Ectodermal cell (in vitro differentiated cells): ENCODE data around the gene DDX10.

Experiments
- H3K27ac ChIP-seq: 2 replicates; pipeline ENCODE4 v1.7.0; 2013; ENCODE audit warnings: mild to moderate bottlenecking, low read depth, low read length; ENCODE audit not compliant: insufficient read depth, poor library complexity, severe bottlenecking
- H3K27me3 ChIP-seq: 2 replicates; pipeline ENCODE4 v1.7.0; 2013; ENCODE audit warnings: mild to moderate bottlenecking, low read length; ENCODE audit not compliant: insufficient read depth, control insufficient read depth, poor library complexity, severe bottlenecking
- H3K36me3 ChIP-seq: one replicate; pipeline ENCODE4 v1.7.0; 2013; ENCODE audit warnings: low read length; ENCODE audit not compliant: control insufficient read depth, insufficient read depth
- H3K4me1 ChIP-seq: one replicate; pipeline ENCODE4 v1.7.0; 2013; ENCODE audit warnings: low read length; ENCODE audit not compliant: control insufficient read depth, insufficient read depth
- H3K4me3 ChIP-seq: 2 replicates; pipeline ENCODE4 v1.7.0; 2013; ENCODE audit warnings: low read depth, low read length, control low read depth; ENCODE audit not compliant: insufficient read depth
- H3K9me3 ChIP-seq: 2 replicates; pipeline ENCODE4 v1.7.0; 2013; ENCODE audit warnings: mild to moderate bottlenecking, low read length, moderate library complexity; ENCODE audit not compliant: control insufficient read depth
- WGBS, 2 experiments: methylation state at CpG; one replicate each; pipeline ENCODE4 v1.1.7; 2013; ENCODE audit warnings: missing lambda C conversion rate in 2 of 2; 5-methylcytosine and 5-hydroxymethylcytosine counted together

DDX10 gene

GRCh38 chr11:108836541-108836940, 171.7 kb downstream of the DDX10 start:
- 89 to 94% methylated on average over 5 to 7 of the region's 7 CpGs for WGBS, 2 experiments
- no peaks in the 10 kb centered on the region for H3K9me3 ChIP-seq
- H3K36me3 ChIP-seq = no peaks in the 10 kb centered on the region
- no peak overlapping the region for H3K4me3 ChIP-seq
- H3K27ac ChIP-seq = no peak overlapping the region
- H3K4me1 ChIP-seq = no peaks in the 10 kb centered on the region
- H3K27me3 ChIP-seq = no peaks in the 10 kb centered on the region

- no peaks in the 10 kb centered on the region for H3K27me3 ChIP-seq
- no peaks in the 10 kb centered on the region for H3K4me1 ChIP-seq
- H3K36me3 ChIP-seq = no peaks in the 10 kb centered on the region
- no peak overlapping the region for H3K27ac ChIP-seq
- 95 to 100% methylated on average over 1 to 3 of the region's 3 CpGs for WGBS, 2 experiments
- H3K4me3 ChIP-seq = no peak overlapping the region
- no peaks in the 10 kb centered on the region for H3K9me3 ChIP-seq
These were observed 173.4 kb downstream of the DDX10 start for GRCh38 chr11:108838102-108838791.

GRCh38 chr11:108838792-108839105, 173.9 kb downstream of the DDX10 start:
- Histone ChIP-seq H3K36me3 (no peaks in the 10 kb centered on the region), H3K4me3 (no peak overlapping the region), H3K27me3 (no peaks in the 10 kb centered on the region), H3K27ac (no peak overlapping the region), H3K4me1 (no peaks in the 10 kb centered on the region), H3K9me3 (no peaks in the 10 kb centered on the region)
- 100% methylated on average over 1 of the region's 1 CpG; no CpG with 5 or more reads in 1 of the 2 experiments for WGBS, 2 experiments

- Histone ChIP-seq H3K4me3 (no peak overlapping the region), H3K27ac (no peak overlapping the region), H3K9me3 (no peaks in the 10 kb centered on the region), H3K36me3 (no peaks in the 10 kb centered on the region), H3K27me3 (no peaks in the 10 kb centered on the region), H3K4me1 (no peaks in the 10 kb centered on the region)
These were observed 181.1 kb downstream of the DDX10 start for GRCh38 chr11:108846009-108846408.

GRCh38 chr11:108847298-108847990, 182.6 kb downstream of the DDX10 start:
- 98 to 100% methylated on average over 2 to 3 of the region's 3 CpGs for WGBS, 2 experiments

GRCh38 chr11:108851781-108852180, 186.9 kb downstream of the DDX10 start:
- no peak overlapping the region for H3K27ac ChIP-seq
- no peaks in the 10 kb centered on the region for H3K36me3 ChIP-seq
- H3K27me3 ChIP-seq = no peaks in the 10 kb centered on the region
- H3K9me3 ChIP-seq = no peaks in the 10 kb centered on the region
- no peak overlapping the region for H3K4me3 ChIP-seq
- peaks cover 5% of the 10 kb centered on the region for H3K4me1 ChIP-seq

More at GRCh38 chr11:108847298-108847990, 182.6 kb downstream of the DDX10 start:
- no peaks in the 10 kb centered on the region for H3K36me3 ChIP-seq
- no peaks in the 10 kb centered on the region for H3K9me3 ChIP-seq
- no peak overlapping the region for H3K27ac ChIP-seq
- no peak overlapping the region for H3K4me3 ChIP-seq
- no peaks in the 10 kb centered on the region for H3K27me3 ChIP-seq
- no peaks in the 10 kb centered on the region for H3K4me1 ChIP-seq

- no peak overlapping the region for H3K27ac ChIP-seq
- WGBS, 2 experiments = 90% methylated on average over 1 of the region's 1 CpG
- peaks cover 12% of the 10 kb centered on the region for H3K4me1 ChIP-seq
- no peaks in the 10 kb centered on the region for H3K9me3 ChIP-seq
- no peak overlapping the region for H3K4me3 ChIP-seq
- H3K27me3 ChIP-seq = no peaks in the 10 kb centered on the region
- H3K36me3 ChIP-seq = no peaks in the 10 kb centered on the region
These were observed 187.8 kb downstream of the DDX10 start for GRCh38 chr11:108852701-108853100.

- H3K36me3 ChIP-seq = no peaks in the 10 kb centered on the region
- no peak overlapping the region for H3K27ac ChIP-seq
- WGBS, 2 experiments = 80 to 100% methylated on average over 2 to 3 of the region's 4 CpGs
These were observed 188.3 kb downstream of the DDX10 start for GRCh38 chr11:108853151-108853550.

GRCh38 chr11:108853864-108854263, 189.0 kb downstream of the DDX10 start:
- no peaks in the 10 kb centered on the region for H3K36me3 ChIP-seq
- WGBS, 2 experiments = 76 to 81% methylated on average over 1 of the region's 1 CpG
- no peak overlapping the region for H3K4me3 ChIP-seq
- no peaks in the 10 kb centered on the region for H3K27me3 ChIP-seq
- peaks cover 12% of the 10 kb centered on the region for H3K4me1 ChIP-seq
- H3K9me3 ChIP-seq = no peaks in the 10 kb centered on the region
- no peak overlapping the region for H3K27ac ChIP-seq

More at GRCh38 chr11:108853151-108853550, 188.3 kb downstream of the DDX10 start:
- H3K4me1 ChIP-seq = peaks cover 12% of the 10 kb centered on the region
- no peaks in the 10 kb centered on the region for H3K9me3 ChIP-seq
- H3K27me3 ChIP-seq = no peaks in the 10 kb centered on the region
- no peak overlapping the region for H3K4me3 ChIP-seq

- Histone ChIP-seq H3K27me3 (no peaks in the 10 kb centered on the region), H3K9me3 (no peaks in the 10 kb centered on the region), H3K4me1 (peaks cover 12% of the 10 kb centered on the region), H3K27ac (no peak overlapping the region), H3K4me3 (no peak overlapping the region), H3K36me3 (no peaks in the 10 kb centered on the region)
- WGBS, 2 experiments = 94 to 100% methylated on average over 1 to 2 of the region's 2 CpGs
These were observed 189.5 kb downstream of the DDX10 start for GRCh38 chr11:108854346-108854745.
